Astrocyte (in vitro differentiated cells and primary cell): ENCODE measurements around the gene CNKSR3.

Source experiments
- CTCF ChIP-seq: IDR thresholded peaks from 2 replicates; pipeline ENCODE4 v1.5.1; 2011; ENCODE audit warnings: low read depth, mild to moderate bottlenecking, inconsistent platforms, low read length, moderate library complexity; ENCODE audit not compliant: insufficient read depth
- EZH2 ChIP-seq: IDR thresholded peaks from 2 replicates; pipeline ENCODE4 v1.6.1; 2012; ENCODE audit warnings: mild to moderate bottlenecking, low read length, inconsistent platforms; ENCODE audit not compliant: insufficient read depth

GRCh38 chr6:154459513-154459912 lies 51.0 kb downstream of the CNKSR3 start:
- TF ChIP-seq CTCF: no peak
- TF ChIP-seq EZH2: no peak
